ENCODE data around the gene NLGN4X. TPM values are rescaled to one million over a fixed set of nuclear protein-coding genes. Genes with fewer than 3 reads are reported as not detected.
A peak's percentile ranks its signal among the peaks of the same experiment; 100 is the strongest.

NLGN4X gene
- total RNA-seq, 1 experiment from 2014 or later, result 1.2 TPM

DNA sequence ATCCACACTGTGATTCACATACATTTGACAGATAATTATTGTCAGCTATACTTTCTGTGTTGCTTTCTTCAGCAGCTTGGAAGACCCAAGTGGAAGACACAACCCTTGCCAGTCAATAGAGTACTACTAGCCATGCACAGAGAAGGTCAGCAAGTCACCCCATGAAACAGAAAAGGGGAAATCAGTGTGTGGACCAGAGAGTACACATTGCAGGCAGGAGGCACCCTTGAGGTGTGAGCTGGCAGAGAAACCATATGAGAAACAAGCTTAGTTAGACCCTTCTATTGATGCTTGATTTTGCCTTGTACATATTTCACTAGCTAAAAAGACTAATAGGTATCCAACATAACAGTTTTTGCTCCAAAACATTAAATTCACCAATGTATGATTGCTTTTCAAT, 99.5 kb downstream of the NLGN4X start:
- Histone ChIP-seq H3K27me3 (replicated peaks) (no peaks in the 10 kb centered on the region), H3K27ac (no peak overlapping the region), H3K4me3 (no peak overlapping the region), H3K4me1 (replicated peaks) (no peaks in the 10 kb centered on the region), H3K9me3 (replicated peaks) (no peaks in the 10 kb centered on the region), H3K36me3 (no peaks in the 10 kb centered on the region)
- DNase-seq (ENCODE audit: low read depth in 1 of 2, low spot score in 2 of 2), result no peak

DNA sequence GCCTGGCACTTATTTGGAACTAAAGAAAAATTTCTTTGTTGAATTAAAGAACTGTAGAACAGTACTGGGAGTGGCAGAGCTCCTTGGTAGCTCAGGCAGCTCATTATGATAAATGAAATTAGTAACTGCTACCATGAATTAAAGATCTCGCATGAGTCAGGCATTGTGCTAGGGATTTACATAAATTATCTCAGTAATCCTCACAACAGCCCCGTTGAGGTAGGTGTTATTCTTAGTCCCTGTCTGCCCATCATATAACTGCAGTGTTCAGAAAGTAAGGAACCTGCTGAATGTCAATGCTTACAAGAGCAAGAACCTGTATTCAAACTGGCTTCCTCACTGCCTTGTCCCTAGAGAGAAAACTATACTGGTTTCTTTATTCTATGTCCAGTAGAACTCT, 108.3 kb downstream of the NLGN4X start:
- no peaks in the 10 kb centered on the region for H3K27me3 ChIP-seq (replicated peaks)
- no peaks in the 10 kb centered on the region for H3K9me3 ChIP-seq (replicated peaks)
- DNase-seq (ENCODE audit: low read depth in 1 of 2, low spot score in 2 of 2), result no peak
- H3K4me3 ChIP-seq, result no peak overlapping the region
- no peaks in the 10 kb centered on the region for H3K4me1 ChIP-seq (replicated peaks)
- H3K27ac ChIP-seq, result no peak overlapping the region
- H3K36me3 ChIP-seq, result no peaks in the 10 kb centered on the region

DNA sequence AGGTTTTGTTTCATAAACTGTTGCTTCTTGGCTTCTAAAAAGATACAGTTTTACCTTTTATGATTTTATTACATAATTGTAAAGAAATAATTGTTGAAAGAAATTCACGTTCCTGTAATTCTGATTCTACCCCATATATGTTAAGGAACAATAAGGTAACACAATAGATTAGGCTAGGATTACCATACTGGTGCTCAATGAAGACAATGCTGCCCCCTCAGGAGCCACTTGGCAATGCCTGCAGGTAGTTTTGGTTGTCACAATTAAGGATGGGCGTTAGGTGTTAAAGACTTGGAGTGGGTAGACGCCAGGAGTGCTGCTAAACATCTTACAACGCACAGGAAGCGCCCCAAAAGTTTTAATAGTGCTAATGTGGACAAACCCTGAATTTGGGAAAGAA, 133.2 kb downstream of the NLGN4X start:
- no peaks in the 10 kb centered on the region for H3K27me3 ChIP-seq (replicated peaks)
- no peaks in the 10 kb centered on the region for H3K36me3 ChIP-seq
- H3K4me3 ChIP-seq, result no peak overlapping the region
- no peaks in the 10 kb centered on the region for H3K4me1 ChIP-seq (replicated peaks)
- no peaks in the 10 kb centered on the region for H3K9me3 ChIP-seq (replicated peaks)
- H3K27ac ChIP-seq, result no peak overlapping the region
- DNase-seq (ENCODE audit: low read depth in 1 of 2, low spot score in 2 of 2), result no peak

DNA sequence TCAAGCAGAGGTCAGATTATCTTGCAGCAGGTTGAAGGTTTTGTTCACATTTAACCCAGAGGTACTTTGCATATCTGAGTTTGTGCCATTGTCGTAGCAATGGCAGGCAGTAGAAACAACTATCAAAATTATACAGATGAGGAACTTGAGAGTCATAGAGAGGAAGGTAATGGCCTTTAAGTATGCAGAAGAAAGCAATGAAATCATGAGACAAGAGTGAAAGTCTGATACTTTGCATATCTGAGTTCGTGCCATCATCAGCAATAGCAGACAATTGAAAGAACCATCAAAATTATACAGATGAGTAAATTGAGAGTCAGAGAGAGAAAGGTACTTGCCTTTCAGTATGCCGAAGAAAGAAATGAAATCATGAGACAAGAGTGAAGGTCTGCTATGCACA, 154.1 kb downstream of the NLGN4X start:
- Histone ChIP-seq H3K4me3 (no peak overlapping the region), H3K36me3 (no peaks in the 10 kb centered on the region), H3K27ac (no peak overlapping the region), H3K27me3 (replicated peaks) (no peaks in the 10 kb centered on the region), H3K4me1 (replicated peaks) (no peaks in the 10 kb centered on the region), H3K9me3 (replicated peaks) (no peaks in the 10 kb centered on the region)
- no peak for DNase-seq (ENCODE audit: low read depth in 1 of 2, low spot score in 2 of 2)

DNA sequence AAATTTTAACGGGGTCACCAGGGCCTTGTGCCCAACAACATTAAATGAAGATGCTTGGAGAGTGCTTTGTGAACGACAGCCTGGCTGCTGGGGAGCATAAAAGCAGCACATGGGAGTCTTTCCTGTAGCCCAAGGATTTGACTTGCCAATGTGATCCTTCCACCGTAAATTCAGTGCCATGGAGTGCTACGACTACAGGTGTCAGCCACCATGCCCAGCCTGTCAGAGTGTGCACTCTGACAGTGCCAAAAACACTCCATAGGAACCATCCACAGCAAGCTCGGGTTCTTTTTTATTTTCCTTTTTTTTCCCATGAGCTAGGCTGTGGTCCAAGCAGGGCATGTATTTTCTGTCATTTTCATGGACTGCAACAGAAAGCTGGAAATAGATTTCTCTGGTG, 156.9 kb downstream of the NLGN4X start:
- H3K9me3 ChIP-seq (replicated peaks), result no peaks in the 10 kb centered on the region

DNA sequence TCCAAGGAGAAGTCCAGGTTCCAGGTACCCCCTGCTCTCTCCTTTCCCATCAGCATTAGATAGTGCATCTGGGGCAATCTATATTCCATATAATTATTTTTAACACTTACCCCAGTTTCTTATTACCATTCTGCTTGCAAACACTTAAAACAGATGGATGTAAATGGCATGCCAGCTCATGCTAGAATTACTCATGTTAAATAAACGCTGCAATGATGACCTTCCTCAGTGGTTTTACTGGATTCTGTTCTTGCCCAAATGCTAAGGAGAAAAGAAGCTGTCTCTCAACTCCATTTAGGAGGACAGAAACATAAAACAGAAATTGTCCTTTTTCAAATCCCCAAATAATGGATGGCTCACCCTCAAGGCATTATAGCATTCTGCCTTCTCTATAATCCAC, 161.1 kb downstream of the NLGN4X start:
- Histone ChIP-seq H3K36me3 (no peaks in the 10 kb centered on the region), H3K4me1 (replicated peaks) (no peaks in the 10 kb centered on the region), H3K4me3 (no peak overlapping the region), H3K9me3 (replicated peaks) (no peaks in the 10 kb centered on the region), H3K27me3 (replicated peaks) (no peaks in the 10 kb centered on the region), H3K27ac (no peak overlapping the region)
- DNase-seq (ENCODE audit: low read depth in 1 of 2, low spot score in 2 of 2), result no peak

More for the DNA sequence above, 156.9 kb downstream of the NLGN4X start:
- Histone ChIP-seq H3K4me1 (replicated peaks) (no peaks in the 10 kb centered on the region), H3K27me3 (replicated peaks) (no peaks in the 10 kb centered on the region), H3K36me3 (no peaks in the 10 kb centered on the region), H3K4me3 (no peak overlapping the region), H3K27ac (no peak overlapping the region)
- DNase-seq (ENCODE audit: low read depth in 1 of 2, low spot score in 2 of 2), result no peak

DNA sequence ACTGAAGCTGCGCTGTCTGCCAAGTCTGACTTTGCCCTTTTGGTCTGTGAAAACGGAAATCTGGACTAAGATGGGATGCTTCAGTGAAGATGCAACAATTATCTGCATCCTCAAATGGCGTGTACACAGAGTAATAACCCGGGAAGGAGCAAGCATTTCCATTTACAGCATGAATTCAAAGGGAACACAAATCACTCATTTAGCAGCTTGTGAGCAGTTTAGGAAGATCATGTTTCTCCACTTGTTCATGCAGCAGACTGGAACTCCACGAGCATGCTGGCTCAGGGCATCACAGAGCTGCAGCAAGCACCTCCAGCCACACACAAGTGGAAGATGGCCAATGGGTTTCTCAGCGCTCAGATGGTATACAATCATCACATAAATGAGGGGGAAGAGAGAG, 175.5 kb downstream of the NLGN4X start:
- no peak for DNase-seq (ENCODE audit: low read depth in 1 of 2, low spot score in 2 of 2)
- Histone ChIP-seq H3K4me3 (no peak overlapping the region), H3K27ac (no peak overlapping the region), H3K36me3 (no peaks in the 10 kb centered on the region), H3K9me3 (replicated peaks) (no peaks in the 10 kb centered on the region), H3K4me1 (replicated peaks) (no peaks in the 10 kb centered on the region), H3K27me3 (replicated peaks) (no peaks in the 10 kb centered on the region)

DNA sequence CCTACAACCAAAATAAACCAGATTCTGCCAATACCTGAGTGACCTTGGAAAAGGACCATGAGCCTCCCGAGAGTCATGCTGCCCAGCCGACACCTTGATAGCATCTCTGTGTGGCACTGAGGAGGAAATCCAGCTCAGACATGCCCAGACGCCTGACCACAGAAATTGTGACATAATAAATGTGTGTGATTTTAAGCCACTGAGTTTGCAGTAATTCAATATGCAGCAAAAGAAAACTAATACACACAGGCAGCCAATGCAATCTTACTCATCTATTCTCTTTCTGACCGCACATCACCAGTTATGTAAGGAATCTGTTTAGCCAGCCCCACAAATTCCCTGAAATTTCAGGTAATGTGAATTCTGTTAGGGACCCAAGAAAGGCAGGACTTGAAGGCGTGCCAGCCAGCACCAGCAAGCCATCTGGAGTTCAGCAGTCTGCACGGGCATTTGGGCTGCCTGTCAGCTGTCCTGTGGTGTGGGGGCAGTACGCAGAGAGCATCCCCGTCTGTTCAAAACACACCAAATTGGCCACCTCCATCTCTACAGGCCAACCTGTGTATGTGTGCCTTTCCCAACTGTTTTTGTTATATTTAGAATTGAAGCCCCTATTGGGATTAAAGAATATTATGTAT, 176.4 kb downstream of the NLGN4X start:
- Histone ChIP-seq H3K4me3 (no peak overlapping the region), H3K27ac (no peak overlapping the region), H3K27me3 (replicated peaks) (no peaks in the 10 kb centered on the region)

DNA sequence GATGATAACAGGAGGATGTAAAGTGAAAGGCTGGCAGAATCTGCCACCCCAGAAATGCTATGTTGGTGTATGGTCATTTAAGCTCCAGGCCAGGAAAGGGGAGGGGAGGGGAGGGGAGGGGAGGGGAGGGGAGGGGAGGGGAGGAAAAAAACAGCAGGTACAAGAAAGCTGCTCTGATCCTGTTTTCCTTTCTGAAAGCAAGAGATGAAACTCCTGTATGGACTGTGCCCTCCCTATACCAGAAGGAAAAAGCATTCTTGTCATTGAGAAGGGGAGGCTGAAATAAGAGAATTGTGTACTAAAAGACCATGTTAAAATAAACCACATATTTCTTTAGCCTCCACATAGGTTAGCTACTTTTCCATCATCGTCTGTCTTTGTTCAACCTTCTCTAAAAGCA, 179.5 kb downstream of the NLGN4X start:
- DNase-seq (ENCODE audit: low read depth in 1 of 2, low spot score in 2 of 2), result no peak

More for the DNA sequence above, 176.4 kb downstream of the NLGN4X start:
- peak in 1 of 2 experiments; percentile 0 for DNase-seq (ENCODE audit: low read depth in 1 of 2, low spot score in 2 of 2)
- no peaks in the 10 kb centered on the region for H3K4me1 ChIP-seq (replicated peaks)
- H3K36me3 ChIP-seq, result no peaks in the 10 kb centered on the region
- H3K9me3 ChIP-seq (replicated peaks), result no peaks in the 10 kb centered on the region

DNA sequence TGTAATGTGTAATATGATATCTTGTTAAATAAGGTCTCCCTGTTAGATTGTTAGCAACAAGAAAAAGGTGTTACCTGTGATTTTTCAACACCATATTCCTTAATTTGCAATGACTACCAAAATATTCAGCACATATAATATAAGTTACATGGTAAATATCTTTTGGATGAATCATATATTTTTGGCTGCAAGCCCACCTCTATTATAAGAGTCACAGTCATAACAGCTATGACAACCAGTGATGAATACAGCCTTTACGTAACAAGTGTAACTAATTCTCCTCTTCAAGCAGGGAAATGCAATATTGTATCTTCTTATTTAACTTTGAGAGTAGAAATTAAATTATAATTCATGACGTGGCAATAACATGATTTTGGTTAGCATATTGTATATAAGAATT, 187.0 kb downstream of the NLGN4X start:
- H3K9me3 ChIP-seq (replicated peaks), result no peaks in the 10 kb centered on the region
- DNase-seq (ENCODE audit: low read depth in 1 of 2, low spot score in 2 of 2), result no peak
- no peaks in the 10 kb centered on the region for H3K27me3 ChIP-seq (replicated peaks)
- H3K4me1 ChIP-seq (replicated peaks), result no peaks in the 10 kb centered on the region
- no peak overlapping the region for H3K4me3 ChIP-seq
- no peaks in the 10 kb centered on the region for H3K36me3 ChIP-seq
- H3K27ac ChIP-seq, result no peak overlapping the region

More for the DNA sequence above, 179.5 kb downstream of the NLGN4X start:
- Histone ChIP-seq H3K9me3 (replicated peaks) (no peaks in the 10 kb centered on the region), H3K27me3 (replicated peaks) (no peaks in the 10 kb centered on the region), H3K4me1 (replicated peaks) (no peaks in the 10 kb centered on the region), H3K36me3 (no peaks in the 10 kb centered on the region), H3K27ac (no peak overlapping the region), H3K4me3 (no peak overlapping the region)

DNA sequence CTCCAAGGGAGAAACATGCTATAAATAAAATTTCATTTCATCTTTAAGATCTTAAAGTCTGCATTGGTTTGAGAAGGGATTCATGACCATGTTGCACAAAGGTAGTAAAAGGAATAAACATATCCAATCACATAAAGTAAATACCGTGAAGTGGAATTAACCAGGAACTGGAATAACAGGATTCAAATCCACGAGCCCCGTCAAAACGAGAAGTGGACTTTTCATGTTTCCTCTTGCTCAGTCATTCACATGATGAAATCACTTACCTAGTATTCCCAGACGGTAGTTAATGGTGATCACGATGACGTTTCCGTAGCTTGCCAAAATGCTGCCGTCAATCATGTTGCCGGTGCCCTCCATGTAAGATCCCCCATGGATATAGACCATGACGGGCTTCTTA, 199.7 kb downstream of the NLGN4X start:
- H3K27me3 ChIP-seq (replicated peaks), result no peaks in the 10 kb centered on the region
- no peak overlapping the region for H3K27ac ChIP-seq
- H3K4me1 ChIP-seq (replicated peaks), result no peaks in the 10 kb centered on the region
- no peaks in the 10 kb centered on the region for H3K36me3 ChIP-seq
- no peak for DNase-seq (ENCODE audit: low read depth in 1 of 2, low spot score in 2 of 2)
- H3K9me3 ChIP-seq (replicated peaks), result no peaks in the 10 kb centered on the region
- no peak overlapping the region for H3K4me3 ChIP-seq

DNA sequence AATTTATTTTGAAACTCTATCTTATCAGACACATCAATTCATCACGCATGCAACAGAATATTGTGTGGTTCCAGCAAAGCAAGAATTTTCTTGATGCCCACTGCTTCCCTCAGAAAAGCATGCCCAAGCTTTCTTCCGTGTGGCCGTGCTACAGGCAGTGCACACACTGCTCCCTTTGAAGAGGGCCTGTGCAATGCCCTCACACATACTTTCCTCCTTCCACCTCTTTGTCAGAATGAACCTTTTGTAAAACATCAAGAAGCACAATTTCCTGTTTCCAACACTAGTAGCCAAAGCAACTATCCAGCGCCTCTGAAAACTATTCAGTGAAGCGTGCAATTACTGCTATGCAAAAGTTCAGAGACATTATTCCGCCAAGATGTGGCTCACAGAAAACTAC, 201.7 kb downstream of the NLGN4X start:
- DNase-seq (ENCODE audit: low read depth in 1 of 2, low spot score in 2 of 2), result no peak
- Histone ChIP-seq H3K4me1 (replicated peaks) (no peaks in the 10 kb centered on the region), H3K27ac (no peak overlapping the region), H3K36me3 (no peaks in the 10 kb centered on the region), H3K4me3 (no peak overlapping the region), H3K27me3 (replicated peaks) (no peaks in the 10 kb centered on the region), H3K9me3 (replicated peaks) (no peaks in the 10 kb centered on the region)

DNA sequence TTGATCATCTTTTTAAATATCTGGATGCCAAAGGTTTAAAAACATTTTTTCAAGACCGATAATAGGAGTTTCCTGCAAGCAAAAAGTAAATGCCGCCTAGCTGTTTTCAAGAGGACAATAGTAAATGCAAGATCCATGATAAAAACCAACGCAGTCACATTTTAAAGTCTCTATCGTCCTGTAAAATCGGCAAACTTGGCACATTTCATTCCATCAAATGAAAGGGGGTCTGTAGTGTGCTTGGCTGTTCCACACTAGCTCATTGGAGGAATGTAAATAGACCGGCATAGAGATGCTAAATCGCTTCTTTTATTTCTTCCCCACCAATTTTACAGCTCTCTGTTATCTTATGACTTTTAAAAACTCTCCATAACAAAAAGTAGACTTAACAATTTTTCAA, 202.2 kb downstream of the NLGN4X start:
- Histone ChIP-seq H3K27me3 (replicated peaks) (no peaks in the 10 kb centered on the region), H3K4me1 (replicated peaks) (no peaks in the 10 kb centered on the region), H3K4me3 (no peak overlapping the region), H3K36me3 (no peaks in the 10 kb centered on the region), H3K9me3 (replicated peaks) (no peaks in the 10 kb centered on the region), H3K27ac (no peak overlapping the region)
- no peak for DNase-seq (ENCODE audit: low read depth in 1 of 2, low spot score in 2 of 2)

DNA sequence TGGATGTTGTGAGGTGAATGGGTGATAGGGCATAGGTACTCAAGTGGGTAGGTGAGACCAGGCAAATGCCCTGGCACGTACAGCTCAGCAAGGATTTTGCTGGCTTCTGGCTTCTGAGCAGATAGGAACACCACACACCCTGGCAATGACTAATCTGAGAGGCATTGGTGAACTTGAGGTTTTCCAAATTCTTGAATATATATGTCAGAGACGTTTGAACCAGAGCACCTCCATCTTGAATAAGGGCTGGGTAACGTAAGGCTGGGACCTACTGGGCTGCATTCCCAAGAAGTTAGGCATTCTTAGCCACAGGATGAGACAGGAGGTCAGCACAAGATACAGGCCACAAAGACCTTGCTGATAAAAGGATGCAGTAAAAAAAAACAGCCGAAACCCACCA, 204.5 kb downstream of the NLGN4X start:
- Histone ChIP-seq H3K27me3 (replicated peaks) (no peaks in the 10 kb centered on the region), H3K4me3 (no peak overlapping the region), H3K4me1 (replicated peaks) (no peaks in the 10 kb centered on the region), H3K9me3 (replicated peaks) (no peaks in the 10 kb centered on the region), H3K27ac (no peak overlapping the region), H3K36me3 (no peaks in the 10 kb centered on the region)
- no peak for DNase-seq (ENCODE audit: low read depth in 1 of 2, low spot score in 2 of 2)
